Measurements from ENCODE around the gene CENATAC.
A peak's percentile ranks its signal among the peaks of the same experiment; 100 is the strongest.
"Not testable (repeated sequence)": the region's sequence is repeated elsewhere in the genome, so short reads cannot be mapped to it uniquely, and the experiment has no call there.

CENATAC gene

GRCh38 chr11:118996926-118997626 lies 862 bp upstream of the CENATAC start:
- FAIRE-seq = no peak

- no peak for FAIRE-seq
Observed at GRCh38 chr11:118998388-118998717, 415 bp downstream of the CENATAC start.

GRCh38 chr11:118998822-118999221 lies 884 bp downstream of the CENATAC start:
- FAIRE-seq = no peak

GRCh38 chr11:119000906-119001305 lies 3.0 kb downstream of the CENATAC start:
- no peak for FAIRE-seq

- no peak for FAIRE-seq
Observed at GRCh38 chr11:119006656-119007055, 8.7 kb downstream of the CENATAC start.

GRCh38 chr11:119011476-119012053 lies 13.6 kb downstream of the CENATAC start:
- no peak for FAIRE-seq

- no peak for FAIRE-seq
Observed at GRCh38 chr11:119012629-119013170, 14.8 kb downstream of the CENATAC start.

- FAIRE-seq = no peak
Observed at GRCh38 chr11:119014209-119014924, 16.4 kb downstream of the CENATAC start.

GRCh38 chr11:119015054-119015611 lies 17.2 kb downstream of the CENATAC start:
- FAIRE-seq = no peak

GRCh38 chr11:119016216-119017009 lies 18.5 kb downstream of the CENATAC start:
- no peak for FAIRE-seq

- not testable (repeated sequence) for FAIRE-seq
Observed at GRCh38 chr11:119017377-119017776, 19.4 kb downstream of the CENATAC start.

GRCh38 chr11:119018074-119018938 lies 20.4 kb downstream of the CENATAC start, which contains the start of the genes RPS25 and TRAPPC4:
Gene RPS25 (minus strand): TSS chr11:119018343. CDS start chr11:119018284, 59 bp downstream.
Gene TRAPPC4 (plus strand): TSS chr11:119018766. CDS start chr11:119018796, 30 bp downstream.
- peak; percentile 17 for FAIRE-seq

GRCh38 chr11:119019996-119020395 lies 22.1 kb downstream of the CENATAC start:
- no peak for FAIRE-seq

GRCh38 chr11:119021631-119022030 lies 23.7 kb downstream of the CENATAC start:
- FAIRE-seq = no peak

GRCh38 chr11:119023741-119024140 lies 25.8 kb downstream of the CENATAC start:
- FAIRE-seq = no peak

- FAIRE-seq = no peak
Observed at GRCh38 chr11:119024430-119025098, 26.6 kb downstream of the CENATAC start.

- FAIRE-seq = no peak
Observed at GRCh38 chr11:119025099-119025473, 27.1 kb downstream of the CENATAC start.

GRCh38 chr11:119025541-119025940 lies 27.6 kb downstream of the CENATAC start:
- FAIRE-seq = no peak

GRCh38 chr11:119025978-119026766 lies 28.2 kb downstream of the CENATAC start:
- no peak for FAIRE-seq

GRCh38 chr11:119026970-119027369 lies 29.0 kb downstream of the CENATAC start:
- FAIRE-seq = no peak
